HG02884 (cell line): ENCODE measurements around the gene TMEM161B.
A peak's percentile ranks its signal among the peaks of the same experiment; 100 is the strongest.
"Not testable (repeated sequence)": the region's sequence is repeated elsewhere in the genome, so short reads cannot be mapped to it uniquely, and the experiment has no call there.

Source experiments
- ATAC-seq: cut with Tn5 transposase; IDR thresholded peaks from one replicate; pipeline ENCODE4 v1.9.1; 2021; ENCODE audit warnings: mild to moderate bottlenecking, moderate library complexity; ENCODE audit not compliant: unreplicated experiment

TMEM161B gene

GRCh38 chr5:88268385-88269184 lies at the start of gene TMEM161B:
Gene TMEM161B (minus strand): TSS chr5:88268845. CDS start chr5:88268723, 122 bp downstream.
- ATAC-seq, result peak; percentile 98

- no peak for ATAC-seq
These were observed 35.7 kb upstream of the TMEM161B start for GRCh38 chr5:88304356-88304755.

GRCh38 chr5:88298425-88298824 lies 29.8 kb upstream of the TMEM161B start:
- ATAC-seq, result no peak

GRCh38 chr5:88290801-88291200 lies 22.2 kb upstream of the TMEM161B start:
- no peak for ATAC-seq

GRCh38 chr5:88288528-88289197 lies 20.0 kb upstream of the TMEM161B start:
- no peak for ATAC-seq

- no peak for ATAC-seq
These were observed 19.3 kb upstream of the TMEM161B start for GRCh38 chr5:88287846-88288527.

GRCh38 chr5:88287302-88287701 lies 18.7 kb upstream of the TMEM161B start:
- ATAC-seq, result no peak

- ATAC-seq, result no peak
These were observed 15.0 kb upstream of the TMEM161B start for GRCh38 chr5:88283690-88284089.

- no peak for ATAC-seq
These were observed 12.7 kb upstream of the TMEM161B start for GRCh38 chr5:88281322-88281721.

- ATAC-seq, result no peak
These were observed 10.9 kb upstream of the TMEM161B start for GRCh38 chr5:88279584-88279983.

- no peak for ATAC-seq
These were observed 7.7 kb upstream of the TMEM161B start for GRCh38 chr5:88276378-88276777.

- no peak for ATAC-seq
These were observed 6.9 kb upstream of the TMEM161B start for GRCh38 chr5:88275581-88275980.

GRCh38 chr5:88269222-88269771 lies 652 bp upstream of the TMEM161B start:
- ATAC-seq, result peak; percentile 21

GRCh38 chr5:88264565-88264964 lies 4.1 kb downstream of the TMEM161B start:
- ATAC-seq, result not testable (repeated sequence)

- no peak for ATAC-seq
These were observed 5.3 kb downstream of the TMEM161B start for GRCh38 chr5:88263349-88263748.

- no peak for ATAC-seq
These were observed 6.5 kb downstream of the TMEM161B start for GRCh38 chr5:88262116-88262515.

- ATAC-seq, result no peak
These were observed 10.0 kb downstream of the TMEM161B start for GRCh38 chr5:88258636-88259035.

- no peak for ATAC-seq
These were observed 11.8 kb downstream of the TMEM161B start for GRCh38 chr5:88256872-88257271.

- ATAC-seq, result no peak
These were observed 12.6 kb downstream of the TMEM161B start for GRCh38 chr5:88256037-88256436.

GRCh38 chr5:88254320-88254719 lies 14.3 kb downstream of the TMEM161B start:
- no peak for ATAC-seq

GRCh38 chr5:88251048-88251711 lies 17.5 kb downstream of the TMEM161B start:
- ATAC-seq, result peak; percentile 61
